GM18499 (cell line): ENCODE results near the gene EPB41L5.
"Not testable (repeated sequence)": the region's sequence is repeated elsewhere in the genome, so short reads cannot be mapped to it uniquely, and the experiment has no call there.

Experiments used
- ATAC-seq: cut with Tn5 transposase; IDR thresholded peaks from one replicate; pipeline ENCODE4 v1.9.1; 2021; ENCODE audit warnings: moderate number of reproducible peaks; ENCODE audit not compliant: insufficient read depth, unreplicated experiment

The EPB41L5 gene

GRCh38 chr2:120028795-120029194, 15.9 kb downstream of the EPB41L5 start:
- ATAC-seq = no peak

GRCh38 chr2:120029672-120030640, 17.1 kb downstream of the EPB41L5 start:
- ATAC-seq = no peak

DNA sequence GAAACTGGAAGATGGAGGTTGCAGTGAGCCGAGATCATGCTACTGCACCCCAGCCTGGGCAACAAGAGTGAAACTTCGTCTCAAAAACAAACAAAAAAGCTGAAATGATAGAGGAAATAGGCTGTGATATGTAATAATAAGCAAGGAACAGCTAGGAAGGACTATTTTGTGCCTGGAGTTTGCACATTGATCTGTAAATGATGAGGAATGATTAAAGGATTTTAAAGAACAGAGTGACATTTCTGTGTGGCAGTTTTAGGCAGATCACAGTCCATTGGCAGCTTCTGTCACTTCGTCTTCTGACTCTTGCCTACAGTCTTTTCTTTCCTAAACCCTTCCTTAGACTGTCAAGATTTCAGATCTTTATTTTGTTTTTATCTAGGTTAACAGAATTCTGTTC, 19.4 kb downstream of the EPB41L5 start:
- ATAC-seq = no peak

GRCh38 chr2:120034027-120034426, 21.1 kb downstream of the EPB41L5 start:
- no peak for ATAC-seq

DNA sequence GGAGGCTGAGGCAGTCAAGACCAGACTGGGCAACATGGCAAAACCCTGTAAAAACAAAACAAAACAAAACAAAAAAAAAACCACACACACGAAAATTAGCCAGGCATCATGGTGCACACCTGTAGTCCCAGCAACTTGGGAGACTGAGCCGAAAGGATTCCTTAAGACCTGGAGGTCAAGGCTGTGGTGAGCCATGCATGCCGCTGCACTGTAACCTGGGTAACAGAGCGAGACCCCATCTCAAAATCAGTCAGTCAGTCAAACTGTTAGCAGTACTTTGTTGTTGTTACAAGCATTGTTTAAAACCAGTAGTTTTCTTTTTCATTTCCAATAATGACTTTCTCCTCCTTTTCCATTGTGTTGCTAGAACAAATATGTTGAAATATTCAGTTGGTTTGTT, 21.7 kb downstream of the EPB41L5 start:
- ATAC-seq = no peak

DNA sequence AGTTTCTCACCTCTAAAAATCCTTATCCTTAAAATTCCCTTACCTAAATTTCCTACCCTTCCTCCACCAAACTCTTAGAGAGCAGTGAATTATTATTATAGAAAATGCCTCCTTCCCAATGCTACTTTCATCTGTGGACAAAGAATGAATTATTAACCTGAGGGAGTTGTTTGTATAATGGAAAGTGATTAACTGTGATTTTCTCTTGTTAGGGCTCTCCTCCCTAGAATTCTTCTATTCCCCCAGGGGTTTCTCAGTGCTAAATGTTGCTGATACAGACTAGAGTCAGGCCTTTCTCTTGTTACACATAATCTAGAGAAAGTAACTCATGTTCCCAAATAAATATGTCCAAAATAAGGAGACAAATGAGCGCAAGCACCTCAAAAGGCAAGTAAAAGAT, 23.3 kb downstream of the EPB41L5 start:
- no peak for ATAC-seq

GRCh38 chr2:120037995-120038541, 25.2 kb downstream of the EPB41L5 start:
- no peak for ATAC-seq

GRCh38 chr2:120042359-120042758, 29.5 kb downstream of the EPB41L5 start:
- ATAC-seq = no peak

- no peak for ATAC-seq
These were observed 31.5 kb downstream of the EPB41L5 start for GRCh38 chr2:120044336-120044735.

GRCh38 chr2:120045775-120046174, 32.9 kb downstream of the EPB41L5 start:
- ATAC-seq = not testable (repeated sequence)

DNA sequence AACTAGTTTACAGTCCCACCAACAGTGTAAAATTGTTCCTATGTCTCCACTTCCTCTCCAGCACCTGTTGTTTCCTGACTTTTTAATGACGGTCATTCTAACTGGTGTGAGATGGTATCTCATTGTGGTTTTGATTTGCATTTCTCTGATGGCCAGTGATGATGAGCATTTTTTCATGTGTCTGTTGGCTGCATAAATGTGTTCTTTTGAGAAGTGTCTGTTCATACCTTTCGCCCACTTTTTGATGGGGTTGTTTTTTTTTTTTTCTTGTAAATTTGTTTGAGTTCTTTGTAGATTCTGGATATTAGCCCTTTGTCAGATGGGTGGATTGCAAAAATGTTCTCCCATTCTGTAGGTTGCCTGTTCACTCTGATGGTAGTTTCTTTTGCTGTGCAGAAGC, 33.4 kb downstream of the EPB41L5 start:
- ATAC-seq = not testable (repeated sequence)

- ATAC-seq = no peak
These were observed 39.7 kb downstream of the EPB41L5 start for GRCh38 chr2:120052597-120052996.

DNA sequence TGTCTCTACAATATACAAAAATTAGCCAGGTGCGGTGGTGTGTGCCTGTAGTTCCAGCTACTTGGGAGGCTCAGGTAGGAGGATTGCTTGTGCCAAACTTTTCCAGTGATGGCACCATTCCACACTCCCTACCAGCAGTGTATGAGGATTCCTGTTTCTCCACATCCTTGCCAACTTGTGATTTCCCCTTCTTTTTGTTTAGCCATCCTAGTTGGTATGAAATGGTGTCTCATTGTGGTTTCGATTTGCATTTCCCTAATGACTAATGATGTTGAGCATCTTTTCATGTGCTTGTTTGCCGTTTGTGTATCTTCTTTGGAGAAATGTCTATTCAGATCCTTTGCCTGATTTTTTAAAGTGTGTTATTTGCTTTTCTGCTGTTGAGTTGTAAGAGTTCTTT, 41.0 kb downstream of the EPB41L5 start:
- ATAC-seq = no peak

- ATAC-seq = no peak
These were observed 46.6 kb downstream of the EPB41L5 start for GRCh38 chr2:120059483-120059882.

- ATAC-seq = no peak
These were observed 47.3 kb downstream of the EPB41L5 start for GRCh38 chr2:120060088-120060623.

- ATAC-seq = no peak
These were observed 51.8 kb downstream of the EPB41L5 start for GRCh38 chr2:120064664-120065063.

- ATAC-seq = no peak
These were observed 54.1 kb downstream of the EPB41L5 start for GRCh38 chr2:120066800-120067547.

- ATAC-seq = not testable (repeated sequence)
These were observed 55.3 kb downstream of the EPB41L5 start for GRCh38 chr2:120068040-120068658.

DNA sequence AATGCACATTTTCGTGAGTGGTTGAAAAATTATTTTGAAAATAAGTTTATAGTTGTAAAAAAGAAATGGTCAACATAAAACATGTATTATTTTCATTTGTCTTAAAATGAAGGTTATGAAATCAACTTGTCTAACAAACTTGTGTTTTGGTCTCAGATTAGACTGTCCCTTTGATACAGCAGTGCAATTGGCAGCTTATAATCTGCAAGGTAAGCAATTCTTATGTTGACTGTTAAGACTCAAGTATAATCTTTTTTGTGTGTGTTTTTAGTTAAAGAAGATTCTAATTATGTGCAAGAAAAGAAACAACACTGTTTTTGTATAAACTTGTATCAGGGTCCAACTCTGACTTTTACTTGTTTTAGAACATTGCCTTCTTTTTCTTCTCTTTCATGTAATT, 62.7 kb downstream of the EPB41L5 start:
- ATAC-seq = no peak

- no peak for ATAC-seq
These were observed 65.0 kb downstream of the EPB41L5 start for GRCh38 chr2:120077896-120078295.
